HepG2 (cell line): ENCODE results near the gene FASLG. TPM values are rescaled to one million over a fixed set of nuclear protein-coding genes. Genes with fewer than 3 reads are reported as not detected.

Experiments
- ATAC-seq: fragments of 200-7000 bp; cut with Tn5 transposase; 3 replicates; pipeline ENCODE4 v1.9.1; 2020; ENCODE audit warnings: mild to moderate bottlenecking, moderate library complexity
- BruUV-seq: library from RNA; stranded (reverse); fragments of 400-500 nt; replicated peaks from 2 replicates; lab custom pipeline; 2021; lab: Mats Ljungman, UMichigan
- CTCF ChIA-PET: fragments of 300-600 bp; formaldehyde crosslinking; extraction: SDS; loops from one replicate; lab custom pipeline; 2021; ENCODE audit warnings: low total read pairs, inconsistent platforms, low intra/inter-chr PET ratio; lab: Yijun Ruan, JAX
- POLR2A ChIA-PET: fragments of 350-600 bp; sonication (Branson Sonifier 250); formaldehyde crosslinking; loops from one replicate; lab custom pipeline; 2020; ENCODE audit warnings: antibody characterized with exemption, inconsistent platforms; lab: Yijun Ruan, JAX
- DNase-seq: peaks from one replicate; pipeline ENCODE4 v3.0.0-alpha.2; 2015; ENCODE audit warnings: low spot score
- FAIRE-seq: peaks from 3 replicates; lab custom pipeline; 2011; peaks lifted over from hg19 to GRCh38; lab: Jason Lieb, UNC
- H2AFZ ChIP-seq: one replicate; pipeline ENCODE4 v1.6.1; 2011; ENCODE audit warnings: low read length, inconsistent platforms
- H3K27ac ChIP-seq: fragments of 300-600 bp; 3 replicates; pipeline ENCODE4 v1.8.0; 2011; ENCODE audit warnings: mixed run types, mild to moderate bottlenecking, mixed read lengths, low read length, inconsistent platforms; ENCODE audit not compliant: insufficient read depth; ENCODE audit errors: extremely low read length
- H3K27me3 ChIP-seq, 2 experiments: fragments of 200-600 bp in 1 of 2; 2 replicates in 1 of 2; 3 replicates in 1 of 2; pipeline versions ENCODE4 v1.6.0 to v1.8.0; 2011; ENCODE audit warnings: low read length in 2 of 2, mild to moderate bottlenecking in 2 of 2, moderate library complexity in 2 of 2, inconsistent platforms in 1 of 2; ENCODE audit not compliant: insufficient read depth in 2 of 2, control insufficient read depth in 1 of 2
- H3K36me3 ChIP-seq, 2 experiments: fragments of 200-600 bp in 1 of 2; replicated peaks in 1 of 2; 2 replicates in 1 of 2; 3 replicates in 1 of 2; pipeline versions ENCODE4 v1.5.1 to v1.8.0; 2011; ENCODE audit warnings: low read length in 2 of 2, inconsistent platforms in 1 of 2; ENCODE audit not compliant: insufficient read depth in 2 of 2, control insufficient read depth in 1 of 2
- H3K4me1 ChIP-seq: 2 replicates; pipeline ENCODE4 v1.5.1; 2012; ENCODE audit warnings: low read length, inconsistent platforms; ENCODE audit not compliant: insufficient read depth
- H3K4me2 ChIP-seq: 2 replicates; pipeline ENCODE4 v1.6.0; 2011; ENCODE audit warnings: low read depth, low read length, inconsistent platforms
- H3K4me3 ChIP-seq, 3 experiments: fragments of 200-600 bp in 1 of 3; sonication (generic), shearing (Covaris generic) in 1 of 3; replicated peaks in 1 of 3; 2 replicates each; pipeline ENCODE4 v1.5.1; 2011 to 2016; ENCODE audit warnings: low read length in 3 of 3, inconsistent platforms in 2 of 3, low read depth in 2 of 3, mild to moderate bottlenecking in 2 of 3, control low read depth in 1 of 3, mixed read lengths in 1 of 3; ENCODE audit not compliant: insufficient read depth in 1 of 3
- H3K79me2 ChIP-seq: one replicate; pipeline ENCODE4 v1.6.1; 2011; ENCODE audit warnings: low read length, inconsistent platforms; ENCODE audit not compliant: insufficient read depth
- H3K9ac ChIP-seq: 2 replicates; pipeline ENCODE4 v1.6.0; 2011; ENCODE audit warnings: mild to moderate bottlenecking, low read depth, low read length, inconsistent platforms; ENCODE audit not compliant: insufficient read depth
- H3K9me3 ChIP-seq: 2 replicates; pipeline ENCODE4 v1.5.1; 2012; ENCODE audit warnings: mild to moderate bottlenecking, low read length
- H4K20me1 ChIP-seq: 2 replicates; pipeline ENCODE4 v1.6.0; 2011; ENCODE audit warnings: inconsistent platforms, mild to moderate bottlenecking, low read length, moderate library complexity; ENCODE audit not compliant: insufficient read depth
- AKAP8 ChIP-seq: sonication (generic); formaldehyde crosslinking; IDR thresholded peaks from 2 replicates; pipeline ENCODE4 v1.5.1; 2020; ENCODE audit warnings: mild to moderate bottlenecking, missing genetic modification reagents
- BRCA1 ChIP-seq: sonication (generic); formaldehyde crosslinking; IDR thresholded peaks from 2 replicates; pipeline ENCODE4 v1.4.0; 2020; ENCODE audit warnings: missing genetic modification reagents
- MXD4 ChIP-seq: IDR thresholded peaks from 2 replicates; pipeline ENCODE4 v1.6.1; 2016; ENCODE audit warnings: mild to moderate bottlenecking, missing biosample characterization, missing genetic modification reagents
- PRPF4 ChIP-seq: fragments of 200-400 bp; formaldehyde crosslinking; IDR thresholded peaks from 2 replicates; pipeline ENCODE4 v1.6.1; 2016; ENCODE audit warnings: low read length, low read depth; ENCODE audit not compliant: poor library complexity, severe bottlenecking
- ZFAT ChIP-seq: sonication (generic); formaldehyde crosslinking; conservative IDR thresholded peaks from 2 replicates; pipeline ENCODE4 v1.8.1; 2023; ENCODE audit warnings: missing genetic modification reagents, inconsistent platforms
- ZNF441 ChIP-seq: sonication (generic); formaldehyde crosslinking; IDR thresholded peaks from 2 replicates; pipeline ENCODE4 v1.7.0; 2021; ENCODE audit warnings: missing genetic modification reagents, borderline replicate concordance
- ZNF460 ChIP-seq: sonication (generic); formaldehyde crosslinking; IDR thresholded peaks from 2 replicates; pipeline ENCODE4 v1.5.1; 2020; ENCODE audit warnings: missing genetic modification reagents, mild to moderate bottlenecking, borderline replicate concordance
- WGBS: methylation state at CpG from one replicate; pipeline ENCODE4 v1.1.6; 2017; ENCODE audit warnings: low lambda C conversion rate; 5-methylcytosine and 5-hydroxymethylcytosine counted together
- in situ Hi-C: cut with HindIII; loops from 2 replicates; pipeline ENCODE4 v1.10.0; 2017; ENCODE audit warnings: low pct_unique_long_range_greater_than_20kb; ENCODE audit not compliant: extremely low pct_ligation_motif_present
- intact Hi-C: fragments of 100-400 bp; cut with micrococcal nuclease; formaldehyde crosslinking; loops from one replicate; pipeline ENCODE4 v1.10.0; 2022; ENCODE audit not compliant: unreplicated experiment
- polyA plus RNA-seq, 8 experiments: library from polyadenylated mRNA; depleted of rRNA in 3 of 8; stranded (reverse) in 7 of 8; unstranded in 1 of 8; fragments of >200 nt; fragmentation: Illumina TruSeq in 4 of 8; extraction: Trizol in 4 of 8; gene quantifications; 2 replicates each; pipeline versions ENCODE4 v1.2.1 to v1.2.3, GENCODE V29; 2011 to 2016; ENCODE audit warnings: low read depth in 4 of 8, missing spikeins in 1 of 8, mixed read lengths in 1 of 8; ENCODE audit not compliant: insufficient read depth in 1 of 8
- total RNA-seq, 5 experiments: library from RNA; depleted of rRNA; stranded (reverse); fragments of >200 nt; fragmentation: Illumina TruSeq; extraction: Trizol; gene quantifications; 2 replicates each; pipeline ENCODE4 v1.2.3, GENCODE V29; 2016; ENCODE audit warnings: low read depth in 1 of 5
- TF ChIP-seq, protein P1 (sequence below): sonication (generic); formaldehyde crosslinking; IDR thresholded peaks from 2 replicates; pipeline ENCODE4 v1.5.1; 2020; ENCODE audit warnings: mild to moderate bottlenecking, missing genetic modification reagents, borderline replicate concordance

FASLG gene
- total and polyA plus RNA-seq, 2 of the 13 experiments (the other 11 are each of a cell fraction or from before 2014, with no cell fraction given): 0.08 TPM; not detected in 1

DNA sequence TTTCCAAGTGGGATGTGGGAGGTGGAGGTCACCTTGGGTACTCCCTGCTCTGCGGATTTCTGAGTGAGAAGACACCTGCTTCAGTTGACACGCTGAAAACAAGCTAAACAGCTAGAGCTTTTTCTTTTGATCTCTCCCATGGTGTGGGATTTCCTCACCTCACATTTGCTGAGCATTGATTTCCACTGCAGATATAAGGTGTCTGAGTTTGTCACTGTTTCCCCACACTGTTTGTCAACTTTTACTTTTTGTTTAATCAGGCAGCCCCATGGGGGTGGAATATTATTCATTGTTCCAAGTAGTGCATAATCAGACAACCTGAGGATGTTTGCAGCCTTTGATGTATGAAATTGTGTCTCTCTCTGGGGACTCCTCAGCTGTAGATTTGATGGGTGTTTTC lies 49.5 kb downstream of the FASLG start (continued):
- TF ChIP-seq, protein P1, sequence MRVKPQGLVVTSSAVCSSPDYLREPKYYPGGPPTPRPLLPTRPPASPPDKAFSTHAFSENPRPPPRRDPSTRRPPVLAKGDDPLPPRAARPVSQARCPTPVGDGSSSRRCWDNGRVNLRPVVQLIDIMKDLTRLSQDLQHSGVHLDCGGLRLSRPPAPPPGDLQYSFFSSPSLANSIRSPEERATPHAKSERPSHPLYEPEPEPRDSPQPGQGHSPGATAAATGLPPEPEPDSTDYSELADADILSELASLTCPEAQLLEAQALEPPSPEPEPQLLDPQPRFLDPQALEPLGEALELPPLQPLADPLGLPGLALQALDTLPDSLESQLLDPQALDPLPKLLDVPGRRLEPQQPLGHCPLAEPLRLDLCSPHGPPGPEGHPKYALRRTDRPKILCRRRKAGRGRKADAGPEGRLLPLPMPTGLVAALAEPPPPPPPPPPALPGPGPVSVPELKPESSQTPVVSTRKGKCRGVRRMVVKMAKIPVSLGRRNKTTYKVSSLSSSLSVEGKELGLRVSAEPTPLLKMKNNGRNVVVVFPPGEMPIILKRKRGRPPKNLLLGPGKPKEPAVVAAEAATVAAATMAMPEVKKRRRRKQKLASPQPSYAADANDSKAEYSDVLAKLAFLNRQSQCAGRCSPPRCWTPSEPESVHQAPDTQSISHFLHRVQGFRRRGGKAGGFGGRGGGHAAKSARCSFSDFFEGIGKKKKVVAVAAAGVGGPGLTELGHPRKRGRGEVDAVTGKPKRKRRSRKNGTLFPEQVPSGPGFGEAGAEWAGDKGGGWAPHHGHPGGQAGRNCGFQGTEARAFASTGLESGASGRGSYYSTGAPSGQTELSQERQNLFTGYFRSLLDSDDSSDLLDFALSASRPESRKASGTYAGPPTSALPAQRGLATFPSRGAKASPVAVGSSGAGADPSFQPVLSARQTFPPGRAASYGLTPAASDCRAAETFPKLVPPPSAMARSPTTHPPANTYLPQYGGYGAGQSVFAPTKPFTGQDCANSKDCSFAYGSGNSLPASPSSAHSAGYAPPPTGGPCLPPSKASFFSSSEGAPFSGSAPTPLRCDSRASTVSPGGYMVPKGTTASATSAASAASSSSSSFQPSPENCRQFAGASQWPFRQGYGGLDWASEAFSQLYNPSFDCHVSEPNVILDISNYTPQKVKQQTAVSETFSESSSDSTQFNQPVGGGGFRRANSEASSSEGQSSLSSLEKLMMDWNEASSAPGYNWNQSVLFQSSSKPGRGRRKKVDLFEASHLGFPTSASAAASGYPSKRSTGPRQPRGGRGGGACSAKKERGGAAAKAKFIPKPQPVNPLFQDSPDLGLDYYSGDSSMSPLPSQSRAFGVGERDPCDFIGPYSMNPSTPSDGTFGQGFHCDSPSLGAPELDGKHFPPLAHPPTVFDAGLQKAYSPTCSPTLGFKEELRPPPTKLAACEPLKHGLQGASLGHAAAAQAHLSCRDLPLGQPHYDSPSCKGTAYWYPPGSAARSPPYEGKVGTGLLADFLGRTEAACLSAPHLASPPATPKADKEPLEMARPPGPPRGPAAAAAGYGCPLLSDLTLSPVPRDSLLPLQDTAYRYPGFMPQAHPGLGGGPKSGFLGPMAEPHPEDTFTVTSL (CRISPR knock-in tag): no peak

DNA sequence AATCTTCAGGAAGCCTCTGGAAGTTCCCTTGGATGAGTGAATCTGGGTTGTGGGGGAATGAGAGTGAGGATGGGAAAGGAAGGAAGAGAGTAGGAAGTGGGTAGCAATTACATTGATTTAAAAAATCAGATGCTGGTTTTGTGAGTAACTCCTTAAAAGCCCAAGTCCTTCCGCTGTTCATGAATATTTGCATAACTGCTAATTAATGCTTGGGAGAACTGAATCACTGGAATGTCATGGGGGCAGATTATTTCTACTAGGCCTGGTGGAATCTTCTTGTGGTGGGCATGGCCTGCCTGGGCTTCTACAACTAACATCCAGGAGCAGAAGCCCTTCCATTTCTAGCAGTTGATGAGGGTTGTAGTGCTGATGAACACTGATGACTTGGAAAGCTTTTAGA lies 52.7 kb downstream of the FASLG start:
- no peak for FAIRE-seq
- in situ Hi-C loops (no loop called here), intact Hi-C loops (no loop called here)
- POLR2A ChIA-PET: no interaction called here
- Histone ChIP-seq H3K4me3 (no peak overlapping the region), H4K20me1 (no peaks in the 10 kb centered on the region), H2AFZ (no peak overlapping the region), H3K4me1 (peaks cover 8% of the 10 kb centered on the region; the same call in 1 of the 2 replicates), H3K79me2 (no peaks in the 10 kb centered on the region), H3K27me3 (peaks cover 0 to 6% of the 10 kb centered on the region in 2 experiments; a peak in 1 of 5 replicates), H3K9me3 (no peaks in the 10 kb centered on the region), H3K4me2 (no peak overlapping the region), H3K36me3 (no peaks in the 10 kb centered on the region), H3K27ac (no peak overlapping the region), H3K9ac (no peak overlapping the region)
- WGBS: 100% methylated on average over 1 of the region's 1 CpG
- no peak for DNase-seq
- BruUV-seq: no TSS peak
- CTCF ChIA-PET: no interaction called here
- TF ChIP-seq ZFAT (CRISPR knock-in tag) (no peak), ZNF460 (CRISPR knock-in tag) (no peak), MXD4 (CRISPR knock-in tag) (no peak), ZNF441 (CRISPR knock-in tag) (no peak), PRPF4 (no peak), BRCA1 (CRISPR knock-in tag) (no peak), AKAP8 (no peak)
- ATAC-seq: no peak
